GM12892 (cell line): Measurements from ENCODE around the gene FRMD3.
"Not testable (repeated sequence)": the region's sequence is repeated elsewhere in the genome, so short reads cannot be mapped to it uniquely, and the experiment has no call there.

Experiments used
- DNase-seq: peaks from one replicate; pipeline ENCODE4 v3.0.0; 2011; ENCODE audit not compliant: insufficient read length
- FAIRE-seq: peaks from 2 replicates; lab custom pipeline; 2011; peaks lifted over from hg19 to GRCh38; lab: Jason Lieb, UNC
- POLR2A ChIP-seq: IDR thresholded peaks from 2 replicates; pipeline ENCODE4 v1.6.1; 2011; ENCODE audit warnings: low read depth, low read length, control low read depth
- POLR2AphosphoS5 ChIP-seq: IDR thresholded peaks from 2 replicates; pipeline ENCODE4 v1.6.1; 2011; ENCODE audit warnings: low read depth, low read length, control low read depth
- TAF1 ChIP-seq: IDR thresholded peaks from 2 replicates; pipeline ENCODE4 v1.6.1; 2011; ENCODE audit warnings: low read depth, mild to moderate bottlenecking, control low read depth, low read length, borderline replicate concordance

The FRMD3 gene

DNA sequence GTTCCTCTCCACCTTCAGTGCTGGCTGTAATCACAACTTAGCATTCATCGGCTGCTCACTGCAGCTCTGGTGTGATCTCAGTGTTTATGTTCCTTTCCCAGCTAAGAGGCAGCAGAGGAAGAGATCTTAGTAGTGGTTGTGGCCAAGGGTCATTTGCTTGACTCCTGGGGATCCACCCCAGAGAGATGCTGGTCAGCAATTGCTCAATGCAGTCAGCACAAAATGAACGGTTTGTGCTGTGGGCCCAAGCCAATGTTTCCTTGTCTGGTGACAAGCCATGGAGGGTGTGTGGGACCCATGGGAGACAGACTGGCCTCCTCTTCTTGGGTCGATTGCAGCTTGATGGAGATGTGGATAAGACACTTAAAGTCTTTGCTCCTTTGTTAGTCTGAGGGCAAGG lies 16.1 kb upstream of the FRMD3 start:
- no peak for FAIRE-seq
- no peak for DNase-seq
- TF ChIP-seq TAF1 (no peak), POLR2AphosphoS5 (no peak), POLR2A (no peak)

- DNase-seq = no peak
- TF ChIP-seq POLR2A = no peak
- no peak for TF ChIP-seq TAF1
- no peak for TF ChIP-seq POLR2AphosphoS5
- peak; percentile 87 for FAIRE-seq
Observed at GRCh38 chr9:83544002-83544698, 5.9 kb upstream of the FRMD3 start.

GRCh38 chr9:83538890-83539238 lies 663 bp upstream of the FRMD3 start:
- no peak for TF ChIP-seq TAF1
- TF ChIP-seq POLR2AphosphoS5 = no peak
- TF ChIP-seq POLR2A = no peak
- no peak for DNase-seq
- no peak for FAIRE-seq

DNA sequence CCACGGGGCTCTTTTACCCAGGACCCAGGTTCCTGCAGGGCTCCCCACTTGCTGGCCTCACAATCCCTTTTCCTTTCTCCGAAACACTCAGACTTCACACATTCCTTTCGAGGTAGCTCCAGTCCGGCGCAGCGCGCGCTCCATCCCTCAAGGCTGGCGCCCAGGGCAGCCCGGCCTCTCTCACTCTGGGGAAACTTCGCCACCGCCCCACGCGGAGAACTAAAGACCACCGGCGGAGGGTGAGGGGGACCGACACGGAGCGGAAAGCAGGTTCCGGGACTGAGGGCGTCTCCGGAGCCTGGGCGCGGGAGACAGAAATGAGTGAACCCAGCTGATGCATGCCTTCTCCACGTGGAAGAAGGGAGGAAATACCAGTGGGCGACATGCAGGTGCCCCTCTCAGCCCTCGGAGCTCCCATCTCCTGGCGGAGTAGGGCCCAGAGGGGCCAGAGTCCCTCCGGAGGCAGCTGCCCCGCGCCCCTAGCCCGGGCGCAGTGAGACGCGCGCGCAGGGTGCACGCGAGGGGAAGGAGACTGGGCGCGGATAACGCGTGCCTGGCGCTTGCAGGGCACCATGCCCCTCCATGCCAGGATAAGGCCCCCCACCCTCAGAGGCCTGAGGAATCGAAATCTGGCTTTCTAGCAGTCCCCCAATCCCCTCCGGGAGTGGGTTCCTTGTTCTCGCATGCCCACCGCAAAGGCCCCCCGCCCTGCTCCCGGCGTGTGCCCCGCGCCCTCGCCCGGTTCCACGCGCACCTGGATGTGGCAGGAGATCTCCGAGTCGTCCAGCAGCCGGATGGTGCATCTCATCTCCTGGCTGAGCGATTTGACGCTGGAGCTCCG lies 650 bp downstream of the FRMD3 start:
- DNase-seq (no peak), FAIRE-seq (no peak)
- TF ChIP-seq POLR2A = no peak
- TF ChIP-seq POLR2AphosphoS5 = no peak
- TF ChIP-seq TAF1 = no peak

DNA sequence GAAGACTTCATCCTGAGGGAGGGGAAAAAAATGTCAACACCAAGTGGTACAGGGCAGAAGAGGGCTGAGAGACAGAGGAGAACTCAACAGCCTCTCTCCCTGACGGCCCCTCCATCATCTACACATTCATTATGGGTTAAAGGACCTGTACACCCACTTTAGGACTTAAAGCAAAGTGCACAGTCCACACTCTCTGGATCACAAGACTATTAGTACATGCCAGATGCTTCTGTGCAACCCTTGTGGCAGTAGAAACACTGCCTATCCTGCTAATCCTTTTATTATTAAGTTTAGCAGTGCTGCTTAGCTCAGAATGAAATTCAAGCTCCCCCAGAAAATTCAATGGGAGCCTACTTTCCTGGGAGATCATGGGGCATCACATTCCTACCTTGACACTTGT lies 1.9 kb downstream of the FRMD3 start:
- TF ChIP-seq POLR2AphosphoS5 = no peak
- TF ChIP-seq TAF1 = no peak
- no peak for TF ChIP-seq POLR2A
- DNase-seq (no peak), FAIRE-seq (no peak)

DNA sequence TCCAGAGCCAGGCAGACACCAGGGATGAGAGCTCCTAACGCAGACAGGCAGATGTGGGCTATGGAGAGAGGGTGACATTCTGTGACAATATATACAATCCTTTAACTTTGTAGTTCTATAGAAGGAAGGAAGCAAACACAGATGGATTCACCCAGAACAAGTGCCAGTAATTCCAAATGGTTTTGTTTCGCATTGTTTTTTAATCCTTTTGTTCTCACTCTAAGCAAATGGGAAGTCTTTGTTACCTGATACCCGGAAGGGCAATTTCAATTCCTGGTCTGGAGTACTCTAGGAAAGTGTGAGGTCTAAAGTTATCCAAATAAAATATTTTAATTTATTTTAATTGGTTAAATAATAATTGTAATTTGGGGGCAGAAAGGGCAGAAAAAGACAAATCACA lies 2.5 kb downstream of the FRMD3 start:
- no peak for TF ChIP-seq POLR2A
- no peak for TF ChIP-seq POLR2AphosphoS5
- no peak for TF ChIP-seq TAF1
- FAIRE-seq = no peak

DNA sequence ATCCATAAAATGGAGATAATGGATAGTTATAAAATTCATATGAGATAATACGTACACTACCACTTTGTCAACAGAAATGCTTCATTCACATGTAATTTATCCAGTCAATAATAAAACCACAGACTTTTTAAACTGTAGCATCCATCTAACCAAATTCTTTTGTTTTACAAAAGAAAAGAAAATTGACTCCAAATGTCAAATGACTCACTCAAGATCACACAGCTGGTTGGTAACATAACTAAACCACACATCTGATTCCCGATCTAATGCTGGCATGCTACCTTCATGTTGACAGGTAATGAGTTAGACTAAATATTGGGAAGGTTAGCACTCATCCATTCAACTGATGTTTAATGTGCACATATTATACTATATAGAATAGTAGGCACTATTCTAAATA lies 4.9 kb downstream of the FRMD3 start:
- TF ChIP-seq POLR2AphosphoS5 = no peak
- no peak for TF ChIP-seq TAF1
- no peak for TF ChIP-seq POLR2A
- no peak for DNase-seq
- FAIRE-seq = no peak

More for the DNA sequence above, 2.5 kb downstream of the FRMD3 start:
- no peak for DNase-seq

GRCh38 chr9:83526901-83527300 lies 11.3 kb downstream of the FRMD3 start:
- FAIRE-seq = no peak
- DNase-seq = no peak
- TF ChIP-seq POLR2AphosphoS5 = no peak

DNA sequence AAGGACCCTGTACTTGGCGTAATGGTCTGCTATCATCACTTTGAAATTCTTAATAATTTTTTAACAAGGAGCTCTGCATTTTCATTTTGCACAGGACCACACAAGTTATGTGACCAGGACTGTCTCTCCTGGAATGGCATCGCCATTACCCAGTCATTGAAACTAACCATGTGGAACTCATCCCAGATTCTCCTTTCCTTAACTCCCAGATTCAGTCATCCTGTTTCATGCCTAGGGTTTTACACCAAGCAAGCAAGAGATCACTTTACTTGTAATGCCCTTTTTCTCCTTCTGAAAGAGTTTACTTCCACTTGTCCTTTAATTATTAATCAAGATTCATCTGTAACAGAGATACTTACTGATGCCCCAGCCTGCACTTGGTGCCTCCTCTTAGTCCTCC lies 12.0 kb downstream of the FRMD3 start:
- no peak for DNase-seq
- TF ChIP-seq POLR2A (no peak), TAF1 (no peak), POLR2AphosphoS5 (no peak)
- no peak for FAIRE-seq

- DNase-seq (no peak), FAIRE-seq (no peak)
- TF ChIP-seq POLR2A = no peak
- TF ChIP-seq POLR2AphosphoS5 = no peak
- no peak for TF ChIP-seq TAF1
Observed at GRCh38 chr9:83523684-83524083, 14.5 kb downstream of the FRMD3 start.

DNA sequence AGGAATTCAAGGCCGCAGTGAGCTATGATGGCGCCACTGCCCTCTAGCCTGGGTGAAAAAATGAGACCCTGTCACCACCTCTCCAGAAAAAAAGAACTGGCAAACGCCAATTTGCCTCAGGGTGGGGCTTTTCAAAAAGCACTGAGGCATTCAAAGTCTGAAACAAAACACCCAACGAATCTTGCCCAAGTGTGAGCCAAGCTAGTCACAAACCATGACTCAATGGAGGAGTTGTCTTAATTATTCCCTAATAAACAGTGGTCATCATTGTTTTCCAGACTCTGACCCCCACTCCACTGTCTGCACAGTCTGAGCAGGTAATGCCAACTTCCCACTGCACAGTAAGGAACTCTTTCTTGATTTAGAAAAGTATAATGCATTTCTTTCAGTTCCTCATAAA lies 16.8 kb downstream of the FRMD3 start:
- no peak for DNase-seq
- TF ChIP-seq POLR2AphosphoS5 (no peak), TAF1 (no peak), POLR2A (no peak)
- FAIRE-seq = no peak

DNA sequence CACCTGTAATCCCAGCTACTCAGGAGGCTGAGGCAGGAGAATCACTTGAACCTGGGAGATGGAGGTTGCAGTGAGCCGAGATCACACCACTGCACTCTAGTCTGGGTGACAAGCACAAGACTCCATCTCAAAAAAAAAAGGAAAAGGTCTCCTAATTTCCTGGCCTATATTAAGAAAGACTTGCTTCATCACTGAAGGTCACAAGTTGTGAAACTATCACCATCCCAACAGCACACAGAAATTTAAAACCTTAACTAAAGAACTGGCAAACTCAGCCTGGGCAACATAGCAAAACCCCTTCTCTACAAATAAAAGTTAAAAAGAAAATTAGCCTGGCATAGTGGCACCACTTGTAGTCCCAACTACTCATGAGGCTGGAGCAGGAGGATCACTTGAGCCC lies 17.2 kb downstream of the FRMD3 start:
- TF ChIP-seq TAF1 (no peak), POLR2AphosphoS5 (no peak), POLR2A (no peak)
- no peak for DNase-seq

DNA sequence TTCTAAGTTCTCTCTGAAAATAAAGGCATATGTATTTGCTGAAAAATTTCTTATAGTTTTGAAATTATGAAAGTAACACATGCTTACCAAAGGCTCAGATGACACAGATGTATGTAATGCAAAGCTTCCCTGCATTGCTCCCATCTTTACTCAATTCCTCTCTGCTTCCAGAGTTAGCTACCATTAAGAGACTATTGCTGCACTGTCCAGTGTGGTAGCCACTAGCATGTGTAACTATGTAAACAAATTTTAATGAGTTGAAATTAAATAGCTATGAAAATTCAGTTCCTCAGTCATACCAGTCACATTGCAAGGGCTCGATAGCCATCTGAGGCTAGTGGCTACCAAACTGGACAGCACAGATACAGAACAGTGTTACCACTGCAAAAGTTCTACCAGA lies 17.9 kb downstream of the FRMD3 start:
- TF ChIP-seq POLR2A (no peak), TAF1 (no peak), POLR2AphosphoS5 (no peak)
- DNase-seq (no peak), FAIRE-seq (no peak)

More for the DNA sequence above, 17.2 kb downstream of the FRMD3 start:
- no peak for FAIRE-seq

GRCh38 chr9:83517980-83518379 lies 20.2 kb downstream of the FRMD3 start:
- DNase-seq, FAIRE-seq: not testable (repeated sequence)
